AG09319 (cell line): ENCODE data around the gene PLPPR3.

Experiments
- DNase-seq: peaks from one replicate; pipeline ENCODE4 v3.0.0-alpha.2; 2010; ENCODE audit warnings: low read depth; ENCODE audit errors: extremely low read depth
- CTCF ChIP-seq: IDR thresholded peaks from 2 replicates; pipeline ENCODE4 v1.5.1; 2011; ENCODE audit warnings: low read depth, mild to moderate bottlenecking, inconsistent platforms, low read length, moderate library complexity

PLPPR3 gene

GRCh38 chr19:763869-764268, 57.9 kb downstream of the PLPPR3 start:
- TF ChIP-seq CTCF: no peak
- DNase-seq: no peak

GRCh38 chr19:763181-763580, 58.6 kb downstream of the PLPPR3 start:
- DNase-seq: no peak
- no peak for TF ChIP-seq CTCF
